Body of pancreas (tissue), 4 donors: ENCODE results near the gene CDKN2D. TPM values are rescaled to one million over a fixed set of nuclear protein-coding genes. Genes with fewer than 3 reads are reported as not detected.

Experiments used
- ATAC-seq: fragments of 150-250 bp; one replicate; pipeline ENCODE4 v1.9.1; 2016
- DNase-seq, 4 donors: peaks; one replicate each; pipeline ENCODE4 v3.0.0-alpha.2; 2019
- H3K27ac ChIP-seq, 4 donors: fragments of 200-600 bp; sonication (generic); 1 replicate in 3 of 4; 2 replicates in 1 of 4; pipeline versions ENCODE4 v1.5.1 to v1.6.1; 2016 to 2019; ENCODE audit warnings: mild to moderate bottlenecking in 1 of 4, mixed read lengths in 1 of 4, moderate library complexity in 1 of 4
- H3K27me3 ChIP-seq, 2 donors: fragments of 200-600 bp; sonication (generic); one replicate each; pipeline ENCODE4 v1.6.0; 2016; ENCODE audit warnings: mild to moderate bottlenecking in 1 of 2
- H3K36me3 ChIP-seq, 2 donors: fragments of 200-600 bp; sonication (generic); replicated peaks in 1 of 2; 2 replicates each; pipeline ENCODE4 v1.5.1; 2016; ENCODE audit warnings: low read depth in 2 of 2; ENCODE audit not compliant: insufficient read depth in 1 of 2
- H3K4me1 ChIP-seq: fragments of 200-600 bp; sonication (generic); one replicate; pipeline ENCODE4 v1.6.0; 2016
- H3K4me3 ChIP-seq, 2 donors: fragments of 200-600 bp; sonication (generic); 1 replicate in 1 of 2; 2 replicates in 1 of 2; pipeline ENCODE4 v1.5.1; 2016 to 2019
- H3K9me3 ChIP-seq, 3 donors: fragments of 200-600 bp; sonication (generic); 1 replicate in 2 of 3; 2 replicates in 1 of 3; pipeline ENCODE4 v1.5.1; 2016
- CTCF ChIP-seq, 7 experiments: fragments of 450-650 bp in 4 of 7; fragments of 200-600 bp in 3 of 7; sonication (generic) in 3 of 7; IDR thresholded peaks; one replicate each; pipeline ENCODE4 v1.5.1; 2016 to 2019; ENCODE audit warnings: antibody characterized with exemption in 7 of 7
- POLR2A ChIP-seq, 3 donors: fragments of 450-650 bp; IDR thresholded peaks; one replicate each; pipeline ENCODE4 v1.6.1; 2016; ENCODE audit warnings: antibody characterized with exemption in 3 of 3, mild to moderate bottlenecking in 2 of 3
- WGBS, 2 donors: methylation state at CpG; one replicate each; pipeline ENCODE4 v1.1.5; 2017; 5-methylcytosine and 5-hydroxymethylcytosine counted together
- intact Hi-C: fragments of 100-400 bp; cut with DNase I; formaldehyde crosslinking; loops from one replicate; pipeline ENCODE4 v1.15.1; 2023
- total RNA-seq, 2 donors: library from RNA; depleted of rRNA; stranded (reverse); fragments of >200 nt; gene quantifications; one replicate each; pipeline ENCODE4 v1.1.0, GENCODE V29; 2016

CDKN2D gene
- total RNA-seq, 2 donors from 2014 or later = 2.6 to 4.9 TPM

GRCh38 chr19:10611907-10612306 lies 43.1 kb upstream of the CDKN2D start:
- DNase-seq (no peak), ATAC-seq (no peak)
- H3K4me1 ChIP-seq = peaks cover 24% of the 10 kb centered on the region
- intact Hi-C loops = no loop called here
- H3K9me3 ChIP-seq = no peaks in the 10 kb centered on the region
- no peak overlapping the region for H3K4me3 ChIP-seq
- H3K27ac ChIP-seq = peak overlapping the region in 3 of 4 donors; percentile 70 to 86 (median 71)
- H3K27me3 ChIP-seq = no peaks in the 10 kb centered on the region
- TF ChIP-seq CTCF (IDR thresholded peaks at IDR 0.05) (peak in 1 of 7 experiments; percentile 3), POLR2A (IDR thresholded peaks at IDR 0.05) (no peak)
- 83 to 84% methylated on average over 5 of the region's 5 CpGs for WGBS, 2 donors
- H3K36me3 ChIP-seq = no peaks in the 10 kb centered on the region

- ATAC-seq = no peak
- DNase-seq = peak in 1 of 4 donors; percentile 17
- peak overlapping the region; percentile 47 to 86 (median 66) for H3K27ac ChIP-seq
These were observed 35.7 kb upstream of the CDKN2D start for GRCh38 chr19:10604460-10604980.

GRCh38 chr19:10603873-10604459 lies 35.2 kb upstream of the CDKN2D start:
- H3K4me3 ChIP-seq = no peak overlapping the region
- DNase-seq (peak in 3 of 4 donors; percentile 29 to 43 (median 32)), ATAC-seq (no peak)
- peak overlapping the region; percentile 47 to 86 (median 66) for H3K27ac ChIP-seq
- H3K4me1 ChIP-seq = peaks cover 27% of the 10 kb centered on the region
- no peaks in the 10 kb centered on the region for H3K9me3 ChIP-seq
- no peaks in the 10 kb centered on the region for H3K36me3 ChIP-seq
- 27 to 37% methylated on average over 9 of the region's 9 CpGs for whole genome bisulfite sequencing, 2 donors
- intact Hi-C loops = no loop called here
- TF ChIP-seq POLR2A (IDR thresholded peaks at IDR 0.05) = no peak
- no peak for TF ChIP-seq CTCF (IDR thresholded peaks at IDR 0.05)
- no peaks in the 10 kb centered on the region for H3K27me3 ChIP-seq

More at GRCh38 chr19:10604460-10604980, 35.7 kb upstream of the CDKN2D start:
- no peaks in the 10 kb centered on the region for H3K36me3 ChIP-seq
- 75 to 89% methylated on average over 5 to 9 of the region's 9 CpGs for WGBS, 2 donors
- H3K27me3 ChIP-seq = no peaks in the 10 kb centered on the region
- H3K4me3 ChIP-seq = no peak overlapping the region
- peaks cover 27% of the 10 kb centered on the region for H3K4me1 ChIP-seq
- no peak for TF ChIP-seq CTCF (IDR thresholded peaks at IDR 0.05)
- TF ChIP-seq POLR2A (IDR thresholded peaks at IDR 0.05) = no peak
- intact Hi-C loops = no loop called here
- H3K9me3 ChIP-seq = no peaks in the 10 kb centered on the region

GRCh38 chr19:10603084-10603872 lies 34.5 kb upstream of the CDKN2D start:
- Histone ChIP-seq H3K4me1 (peaks cover 27% of the 10 kb centered on the region), H3K4me3 (peak overlapping the region; percentile 57 to 93), H3K9me3 (no peaks in the 10 kb centered on the region), H3K36me3 (no peaks in the 10 kb centered on the region), H3K27me3 (no peaks in the 10 kb centered on the region), H3K27ac (peak overlapping the region; percentile 47 to 86 (median 66))
- ATAC-seq (peak; percentile 24), DNase-seq (peak; percentile 22 to 61 (median 46))
- TF ChIP-seq CTCF (IDR thresholded peaks at IDR 0.05) = no peak
- peak in 2 of 3 donors; percentile 22 to 29 for TF ChIP-seq POLR2A (IDR thresholded peaks at IDR 0.05)
- WGBS, 2 donors = 22 to 24% methylated on average over 16 to 18 of the region's 19 CpGs
- intact Hi-C loops = no loop called here
